NCI-H2171 (cell line): ENCODE data around the gene LMF1.

Experiments
- DNase-seq: peaks from one replicate; lab custom pipeline; 2025; lab: John Stamatoyannopoulos, UW

The LMF1 gene

DNA sequence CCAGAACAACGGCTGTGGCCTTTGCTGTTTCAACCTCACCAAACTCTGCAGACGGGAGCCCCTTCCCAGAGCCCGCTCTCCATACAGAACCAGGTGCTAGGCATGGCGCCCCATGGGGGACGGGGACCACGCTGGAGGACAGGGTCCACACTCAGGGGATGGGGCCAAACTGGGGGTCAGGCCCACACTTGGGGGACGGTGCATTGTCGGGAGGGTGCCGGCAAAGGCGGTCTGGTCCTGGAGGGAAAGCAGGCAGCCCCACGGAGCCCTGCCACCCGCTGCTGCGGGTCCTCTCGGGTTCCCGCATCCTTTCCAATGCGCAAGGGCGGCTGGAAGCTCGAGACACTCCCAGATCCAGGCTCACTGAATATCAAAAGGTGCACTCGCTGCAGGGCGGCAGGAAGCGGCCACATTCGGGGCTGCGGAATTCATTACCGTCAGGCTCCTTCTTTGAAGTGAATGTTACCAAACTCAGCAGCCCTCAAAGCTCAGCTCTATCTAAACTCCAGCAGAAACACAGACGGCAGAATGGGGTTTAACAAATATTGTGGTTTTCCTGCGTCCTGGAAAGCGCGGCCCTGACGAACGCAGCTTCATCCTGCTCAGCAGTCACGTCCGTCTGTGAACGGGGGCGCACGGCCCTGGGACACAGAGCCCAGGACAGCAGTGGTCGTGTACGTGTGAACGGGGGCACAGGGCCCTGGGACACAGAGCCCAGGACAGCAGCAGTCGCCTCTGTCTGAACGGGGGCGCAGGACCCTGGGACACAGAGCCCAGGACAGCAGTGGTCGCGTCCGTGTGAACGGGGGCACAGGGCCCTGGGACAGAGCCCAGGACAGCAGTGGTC is 41.3 kb downstream of the LMF1 start:
- no peak for DNase-seq

DNA sequence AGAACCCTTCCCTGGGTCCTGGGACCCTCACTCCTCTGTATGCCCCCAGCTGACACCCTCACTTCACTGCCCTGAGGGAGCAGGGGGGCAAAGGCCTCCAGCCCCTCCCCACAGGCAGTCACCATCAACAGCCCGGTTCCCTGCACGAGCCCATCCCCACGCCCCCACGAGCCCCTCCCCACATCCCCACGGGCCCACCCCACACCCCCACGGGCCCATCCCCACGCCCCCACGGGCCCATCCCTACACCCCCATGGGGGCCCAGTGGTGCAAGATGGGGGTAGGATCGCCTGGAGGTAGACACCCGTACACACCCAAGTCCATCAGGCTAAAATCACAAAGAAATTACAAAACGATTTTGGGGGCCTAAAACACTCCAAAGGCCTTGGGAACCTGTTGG is 42.3 kb downstream of the LMF1 start:
- DNase-seq: no peak

DNA sequence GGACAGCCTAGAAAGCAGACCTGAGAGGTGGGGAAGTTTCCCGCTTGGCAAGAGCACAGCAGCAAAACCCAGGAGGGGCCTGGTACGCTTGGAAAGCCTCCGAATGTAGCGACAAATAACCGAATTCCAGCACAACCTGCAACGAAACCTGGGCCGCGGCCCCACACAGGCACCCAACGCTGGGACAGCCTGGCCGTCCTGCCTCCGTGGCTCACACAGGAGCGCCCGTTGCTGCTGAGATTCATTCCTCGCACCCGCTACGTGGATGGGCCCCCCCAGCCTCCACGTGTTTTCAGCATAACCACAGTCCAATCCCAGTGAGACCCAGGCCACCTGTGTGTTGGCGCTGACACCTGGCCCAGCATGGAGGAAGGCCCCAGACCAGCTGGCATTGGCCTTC is 42.9 kb downstream of the LMF1 start:
- DNase-seq: no peak

DNA sequence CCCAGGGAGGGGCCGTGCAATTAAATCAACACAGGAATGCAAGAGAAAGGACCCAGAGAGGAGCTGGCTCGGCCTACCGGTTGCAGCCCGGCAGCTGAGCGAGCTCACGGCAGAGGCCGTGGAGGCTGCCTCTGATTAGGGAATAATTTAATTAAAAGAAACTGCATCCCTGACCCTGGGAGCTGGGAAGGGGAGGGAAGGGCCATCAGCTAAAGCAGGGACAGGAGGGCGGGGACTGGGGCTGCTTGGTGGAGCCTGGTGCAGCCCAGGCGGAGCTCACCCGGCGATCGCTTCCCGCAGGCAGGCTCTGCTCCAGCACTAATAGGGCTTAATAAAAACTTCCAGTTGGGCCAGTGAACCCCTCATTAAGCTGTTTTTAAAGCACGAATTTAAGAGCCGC is 43.4 kb downstream of the LMF1 start:
- no peak for DNase-seq

DNA sequence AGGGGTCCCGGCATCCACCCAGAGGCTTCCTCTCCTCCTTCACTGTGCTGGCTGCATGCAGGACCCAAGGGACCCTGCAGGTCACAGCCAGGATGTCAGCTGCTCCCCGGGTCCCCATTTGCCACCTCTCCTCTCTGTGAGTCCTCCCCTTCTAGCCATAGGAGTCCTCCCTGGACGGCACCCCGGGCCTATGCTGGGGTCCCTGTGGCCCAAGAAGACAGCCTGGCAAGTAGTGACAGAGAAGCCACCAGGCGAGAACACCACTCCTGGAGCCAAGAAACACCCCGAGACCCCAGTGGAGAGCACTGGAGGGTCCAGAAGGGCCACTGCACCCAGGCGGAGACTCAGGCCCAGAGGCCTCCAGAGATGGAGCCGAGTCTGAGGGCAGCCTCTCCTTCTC is 44.1 kb downstream of the LMF1 start:
- DNase-seq: no peak

DNA sequence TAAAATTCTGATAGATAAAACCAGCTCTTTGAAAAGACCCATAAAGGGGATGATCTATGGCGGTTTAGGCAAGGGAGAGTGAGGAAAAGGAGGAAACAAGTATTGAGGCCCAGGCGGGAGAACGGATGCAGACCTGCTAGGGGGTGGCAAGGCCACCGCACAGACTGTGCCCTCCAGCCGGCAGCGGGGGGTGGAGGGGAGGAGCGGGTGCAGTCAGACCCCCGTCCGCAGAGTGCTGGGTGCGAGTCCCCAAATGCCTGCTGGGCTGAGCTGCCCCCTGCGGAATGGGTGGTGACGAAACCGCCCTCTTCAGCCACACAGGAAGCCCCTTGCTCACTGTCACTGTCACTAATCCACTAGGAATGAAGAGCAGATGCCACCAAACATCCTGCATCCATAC is 46.0 kb downstream of the LMF1 start:
- no peak for DNase-seq

DNA sequence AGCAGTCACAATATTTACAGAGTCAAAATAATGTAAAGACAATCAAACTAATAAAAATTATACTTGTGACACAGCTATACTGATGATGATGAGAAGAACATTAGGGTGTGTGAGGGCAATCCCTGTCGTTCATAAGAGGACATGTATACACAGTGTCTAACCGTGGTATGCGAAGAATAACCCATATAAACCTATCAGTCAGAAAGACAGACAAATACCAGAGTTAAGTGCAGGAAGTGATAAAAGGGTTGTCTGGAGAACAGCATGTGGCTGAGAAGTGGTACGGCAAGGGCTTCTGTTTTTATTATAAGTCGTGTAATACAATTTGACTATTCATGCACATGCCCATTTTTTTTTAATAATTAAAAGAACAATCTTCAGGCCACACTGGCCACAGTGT is 46.7 kb downstream of the LMF1 start:
- DNase-seq: no peak

DNA sequence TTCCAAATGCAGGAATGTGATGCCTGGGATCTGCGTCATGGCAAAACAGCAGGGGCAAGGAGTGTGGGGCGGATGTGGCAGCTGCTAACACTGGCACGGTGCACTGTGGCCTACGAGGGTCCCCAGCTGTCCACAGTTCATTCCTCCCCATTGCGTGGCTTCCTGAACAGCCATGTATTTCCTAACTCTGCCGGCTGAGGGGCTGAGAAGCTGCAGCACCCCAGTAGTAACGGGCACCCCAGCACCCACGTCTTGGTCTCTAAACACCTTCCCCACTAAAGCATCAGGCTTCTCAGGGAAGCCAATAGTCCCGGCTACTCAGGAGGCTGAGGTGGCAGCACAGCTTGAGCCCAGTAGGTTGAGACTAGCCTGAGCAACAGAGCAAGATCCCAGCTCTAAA is 47.6 kb downstream of the LMF1 start:
- no peak for DNase-seq

DNA sequence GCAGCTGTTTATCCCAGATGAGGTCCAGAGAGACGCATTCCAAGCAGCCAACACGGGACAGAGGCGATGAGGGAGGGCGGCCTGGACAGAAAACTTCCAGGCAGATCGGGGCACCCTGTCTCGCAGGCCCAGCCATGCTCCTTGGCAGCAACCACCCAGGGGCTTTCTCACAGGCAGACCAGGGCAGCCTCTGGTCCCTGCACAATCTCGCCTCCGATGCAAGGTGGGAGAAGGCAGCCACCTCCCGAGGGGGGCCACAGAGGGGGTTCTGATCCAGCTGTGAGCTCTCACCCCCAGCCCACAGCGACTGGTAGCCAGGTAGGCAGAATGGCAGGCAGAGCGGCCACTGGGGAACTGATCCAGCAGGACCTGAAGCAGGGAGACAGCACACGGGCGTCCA is 48.7 kb downstream of the LMF1 start:
- DNase-seq: no peak

DNA sequence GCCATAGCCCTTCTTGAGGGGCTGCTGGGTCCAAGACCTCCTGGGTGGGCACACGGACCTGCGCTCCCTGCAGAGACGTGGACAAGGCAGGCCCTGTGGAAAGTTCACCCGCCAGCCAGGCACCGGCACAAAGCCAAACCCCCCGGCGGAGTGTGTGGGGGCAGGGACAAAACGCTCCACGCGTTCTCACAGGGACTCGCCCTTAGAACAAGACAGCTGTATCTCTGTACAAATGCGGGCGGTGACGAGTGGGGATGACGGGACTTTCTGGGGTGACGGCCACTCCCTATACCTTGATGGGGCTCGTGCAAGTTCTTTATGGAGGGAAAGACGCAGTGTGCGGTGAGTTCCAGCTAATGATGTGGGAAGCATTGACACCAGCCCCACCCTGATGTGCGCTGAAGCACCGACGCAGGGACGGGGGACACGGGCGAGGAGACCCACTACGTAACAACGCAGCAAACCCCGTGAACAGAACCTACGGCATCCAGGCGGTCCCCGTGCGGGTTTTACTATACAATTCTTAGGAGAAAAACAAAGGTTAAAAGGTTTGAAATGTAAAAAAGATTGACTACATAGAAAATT is 49.4 kb downstream of the LMF1 start:
- no peak for DNase-seq

DNA sequence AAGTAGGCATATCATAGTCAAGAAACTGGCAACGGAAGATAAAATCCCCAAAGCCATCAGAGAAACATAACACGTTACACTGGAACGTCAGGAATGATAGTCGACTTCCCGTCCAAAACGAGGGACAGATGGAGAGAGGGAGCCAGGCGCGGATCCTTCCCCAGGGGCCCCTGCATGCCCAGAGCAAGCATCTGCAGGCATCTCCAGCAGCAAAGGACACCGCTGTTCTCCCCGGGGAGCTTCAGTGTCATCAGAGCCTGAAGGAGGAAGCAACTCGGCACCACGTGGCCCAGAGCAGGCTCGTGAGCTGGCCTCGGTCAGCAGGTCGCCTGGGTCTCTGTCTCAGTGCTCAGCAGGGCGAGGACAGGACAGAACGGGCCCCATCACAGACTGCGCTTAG is 50.1 kb downstream of the LMF1 start:
- DNase-seq: peak; percentile 95

DNA sequence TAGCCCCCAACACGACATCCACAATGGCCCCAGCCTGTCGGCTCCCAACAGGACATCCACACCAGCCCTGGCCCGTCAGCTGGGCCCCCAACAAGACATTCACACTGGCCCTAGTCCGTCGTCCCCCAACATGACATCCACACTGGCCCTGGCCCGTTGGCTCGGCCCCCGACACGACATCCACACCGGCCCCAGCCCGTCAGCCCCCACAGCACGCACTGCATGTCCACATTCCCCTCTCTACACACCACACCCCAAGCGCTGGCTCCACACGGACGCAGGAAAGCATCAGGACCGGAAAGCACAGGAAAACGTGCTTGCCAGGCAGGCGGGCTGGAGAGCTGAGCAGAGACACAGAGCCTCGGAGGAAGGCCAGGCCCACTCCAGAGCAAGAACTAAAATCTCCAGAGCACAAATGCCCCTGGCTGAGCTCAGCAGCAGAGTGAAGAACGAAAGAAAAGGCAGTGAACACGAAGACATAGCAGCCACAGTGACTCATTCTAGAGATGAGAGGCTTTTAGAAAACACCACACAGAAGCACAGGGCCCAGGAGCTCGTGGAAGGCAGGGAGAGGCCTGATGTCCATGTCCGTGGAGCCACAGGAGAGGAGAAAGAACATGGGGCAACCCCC is 50.6 kb downstream of the LMF1 start:
- DNase-seq: no peak

DNA sequence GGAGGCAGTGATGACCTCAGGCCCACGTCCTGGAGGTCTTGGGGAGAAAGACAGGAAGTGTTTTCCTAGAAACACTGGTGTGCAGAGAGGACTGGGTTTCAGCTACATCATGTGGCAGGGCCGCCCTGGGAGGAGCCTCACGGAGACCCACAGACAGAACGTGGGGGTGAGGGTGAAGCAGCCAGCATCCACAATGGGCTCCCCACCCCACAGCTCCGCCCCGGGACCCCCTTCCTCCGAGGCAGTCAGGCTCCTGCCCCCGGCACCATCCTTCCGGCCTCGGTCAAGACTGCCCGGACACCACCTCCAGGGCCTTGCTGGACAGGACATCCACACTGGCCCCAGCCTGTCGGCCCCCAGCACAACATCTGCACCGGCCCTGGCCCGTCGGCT is 51.1 kb downstream of the LMF1 start:
- no peak for DNase-seq

DNA sequence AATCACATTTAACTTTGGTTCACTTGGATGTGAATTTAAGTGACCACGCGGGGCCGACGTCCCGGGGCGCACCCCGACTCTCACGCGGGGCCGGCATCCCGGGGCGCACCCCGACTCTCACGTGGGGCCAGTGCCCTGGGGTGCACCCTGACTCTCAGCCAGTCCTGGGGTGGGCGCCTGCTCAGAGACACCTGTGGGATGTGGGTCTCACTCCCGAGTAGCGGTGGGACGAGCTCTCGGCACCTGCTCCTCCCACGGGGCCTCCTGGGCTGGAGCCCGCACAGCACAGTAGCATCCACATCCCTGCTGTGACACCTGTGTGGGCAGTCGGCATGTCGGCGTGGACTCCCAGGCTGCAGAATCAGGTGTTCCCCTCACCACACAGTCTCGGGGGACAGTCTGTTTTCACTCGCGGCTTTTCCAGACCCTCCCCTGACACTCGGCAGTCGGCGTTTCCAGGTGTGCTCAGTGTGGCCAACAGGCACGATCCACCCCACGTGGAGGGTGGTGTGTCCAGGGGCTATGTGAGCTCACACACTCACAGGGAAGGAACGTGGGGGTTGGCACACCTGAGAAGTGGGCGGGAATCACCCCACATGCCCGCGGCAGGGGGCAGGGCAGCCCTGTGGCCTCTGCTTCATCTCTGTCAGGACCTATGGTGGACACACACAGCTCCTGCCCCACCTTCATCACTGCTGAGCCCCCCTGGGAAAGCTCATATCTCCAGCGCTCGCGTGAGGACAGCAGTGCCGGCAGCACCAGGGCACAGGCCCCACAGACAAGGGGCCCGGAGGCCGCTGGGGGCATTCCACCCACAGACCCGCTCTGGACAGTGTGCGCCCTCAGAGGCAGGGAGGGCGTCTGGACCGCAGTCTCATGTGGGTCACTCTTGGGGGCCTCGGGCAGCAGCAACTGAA is 51.8 kb downstream of the LMF1 start:
- no peak for DNase-seq

DNA sequence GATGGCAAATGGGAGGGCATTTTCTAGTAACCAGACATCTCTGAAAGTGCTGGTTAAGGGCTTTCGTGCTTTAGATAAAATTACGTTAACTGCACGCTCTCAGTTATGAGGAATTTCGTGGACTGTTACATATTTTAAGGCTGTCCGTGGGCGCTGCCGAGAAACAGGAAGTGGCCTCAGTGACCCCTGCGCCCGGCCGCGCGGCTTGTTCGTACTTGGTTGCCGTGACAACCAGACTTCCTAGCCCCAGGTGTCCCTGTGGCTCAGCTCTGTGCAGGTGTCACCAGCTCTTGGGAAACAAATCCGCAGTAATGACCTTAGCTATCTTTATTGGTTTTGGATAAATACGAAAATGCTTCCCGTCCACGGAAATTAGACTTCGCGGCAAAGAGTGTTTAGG is 52.7 kb downstream of the LMF1 start:
- no peak for DNase-seq

DNA sequence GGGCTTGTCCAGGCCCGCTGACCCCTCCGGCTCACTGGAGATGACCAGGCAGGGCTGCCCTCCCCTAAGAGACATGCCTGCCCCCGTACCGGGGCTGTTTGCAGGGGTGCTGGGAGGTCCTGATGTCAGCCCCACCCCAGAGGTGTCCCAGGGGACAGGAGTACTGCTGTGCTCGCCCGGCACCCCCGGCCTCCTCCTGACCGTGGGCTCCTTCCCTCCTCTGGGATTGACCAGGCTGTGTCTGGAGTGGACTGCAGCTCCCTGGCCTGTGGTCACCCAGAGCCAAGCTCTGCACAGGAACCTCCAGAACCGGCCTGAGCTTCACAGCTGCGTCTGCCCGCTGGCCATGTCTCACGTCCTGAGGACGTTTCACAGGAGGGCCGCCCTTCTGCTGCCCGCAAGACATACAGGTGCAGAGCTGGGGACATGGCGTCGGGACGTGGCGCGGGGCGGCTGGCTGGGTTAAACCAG is 53.2 kb downstream of the LMF1 start:
- DNase-seq: no peak

DNA sequence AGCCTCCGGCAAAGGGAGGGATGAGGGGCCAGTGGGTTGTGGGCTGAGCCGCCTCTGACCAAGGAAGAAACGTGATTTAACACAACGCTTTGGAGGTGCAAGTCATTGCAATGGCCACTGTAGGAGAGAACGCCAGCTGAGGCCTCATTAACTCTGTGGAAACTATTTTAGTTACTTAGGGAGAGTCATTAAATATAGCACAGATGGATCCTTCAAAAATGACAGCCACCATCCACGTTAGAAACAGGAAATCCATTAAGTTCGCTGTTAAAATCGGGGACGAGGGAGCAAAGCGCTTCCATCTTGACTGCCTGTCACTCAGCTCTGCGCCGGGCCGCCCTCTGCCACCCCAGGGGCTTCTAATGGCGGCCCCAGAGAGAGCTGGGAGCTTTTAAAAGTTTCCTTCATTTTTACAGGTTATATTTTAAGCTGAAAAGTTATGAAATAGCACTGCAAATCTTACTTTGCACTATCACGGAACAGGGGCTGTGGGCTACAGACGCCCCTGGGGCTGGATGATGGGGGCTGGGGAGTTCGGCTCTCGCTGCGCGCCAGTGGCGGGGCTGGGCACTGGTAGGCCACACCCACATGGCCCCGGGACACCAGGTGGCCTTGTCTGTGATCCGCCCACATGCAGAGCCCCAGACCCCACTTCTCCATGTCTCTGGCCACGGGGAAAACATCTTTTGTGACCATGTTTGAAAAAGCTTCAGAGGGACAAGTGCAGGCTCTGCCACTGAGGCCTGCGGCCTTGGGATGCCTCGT is 54.6 kb downstream of the LMF1 start:
- DNase-seq: no peak

DNA sequence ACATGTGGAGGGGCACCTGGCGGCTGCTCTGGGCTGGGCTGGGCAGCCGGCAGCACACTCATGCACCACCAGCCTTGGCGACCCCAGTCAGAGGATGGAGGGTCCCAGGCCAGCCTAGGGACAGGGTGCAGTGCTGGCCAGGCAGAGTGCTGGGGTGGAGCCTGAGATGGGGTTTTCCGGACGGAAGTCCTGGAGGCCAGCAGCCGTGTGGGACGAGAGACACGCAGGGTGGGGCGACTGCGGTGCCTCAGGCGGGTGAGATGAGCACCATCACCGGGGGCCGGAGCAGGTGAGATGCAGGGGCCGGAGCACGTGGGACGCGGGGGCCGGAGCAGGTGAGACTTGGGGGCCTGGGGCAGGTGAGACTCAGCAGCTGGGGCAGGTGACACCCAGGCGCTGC is 55.2 kb downstream of the LMF1 start:
- DNase-seq: no peak

DNA sequence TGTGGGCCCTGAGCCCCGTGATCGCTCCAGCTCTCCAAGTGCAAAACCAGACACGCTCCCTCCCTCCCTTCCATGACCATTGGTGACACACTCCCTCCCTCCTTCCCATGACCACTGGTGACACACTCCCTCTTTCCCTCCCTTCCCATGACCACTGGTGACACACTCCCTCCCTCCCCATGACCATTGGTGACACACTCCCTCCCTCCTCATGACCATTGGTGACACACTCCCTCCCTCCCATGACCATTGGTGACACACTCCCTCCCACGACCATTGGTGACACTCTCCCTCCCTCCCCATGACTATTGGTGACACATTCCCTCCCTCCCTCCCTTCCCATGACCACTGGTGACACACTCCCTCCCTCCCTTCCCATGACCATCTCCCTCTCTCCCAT is 56.3 kb downstream of the LMF1 start:
- no peak for DNase-seq

DNA sequence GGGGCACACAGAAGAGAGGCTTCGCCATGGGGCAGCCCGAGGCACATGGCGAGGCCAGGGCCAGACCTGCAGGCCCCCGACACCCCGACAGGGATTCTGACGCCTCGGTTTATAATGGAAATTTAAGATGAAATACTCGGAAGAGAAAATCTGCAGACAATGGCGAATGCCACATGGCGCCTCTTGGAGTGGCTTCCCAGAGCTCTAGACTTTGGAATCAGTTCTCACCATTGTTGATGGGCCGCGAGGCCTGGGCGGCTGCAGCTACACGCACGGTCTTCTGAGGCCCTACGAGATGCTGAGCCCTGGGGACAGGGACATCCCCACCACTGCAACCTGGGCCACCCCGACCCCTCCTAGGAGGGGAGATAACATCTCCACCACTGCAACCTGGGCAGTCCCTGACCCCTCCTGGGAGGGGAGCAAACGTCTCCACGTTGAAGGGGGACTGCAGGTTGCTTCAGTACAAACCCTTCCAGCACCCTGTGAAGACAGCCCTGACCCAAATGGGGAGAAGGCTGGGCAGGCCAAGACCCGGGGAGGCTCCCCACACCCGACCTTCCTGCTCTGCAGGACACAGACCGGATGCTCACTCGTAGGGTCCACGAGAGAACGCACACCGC is 56.9 kb downstream of the LMF1 start:
- DNase-seq: no peak
